K562 (cell line): ENCODE data around the gene SERPINB11. TPM values are rescaled to one million over a fixed set of nuclear protein-coding genes. Genes with fewer than 3 reads are reported as not detected.

Source experiments
- ATAC-seq: fragments of 200-7000 bp; cut with Tn5 transposase; 3 replicates; pipeline ENCODE4 v1.9.1; 2020; ENCODE audit warnings: moderate library complexity
- BruUV-seq: library from RNA; stranded (reverse); fragments of 400-500 nt; replicated peaks from 2 replicates; lab custom pipeline; 2021; lab: Mats Ljungman, UMichigan
- CTCF ChIA-PET: fragments of 300-600 bp; formaldehyde crosslinking; extraction: SDS; loops from one replicate; lab custom pipeline; 2021; ENCODE audit warnings: low intra/inter-chr PET ratio; lab: Yijun Ruan, JAX
- POLR2A ChIA-PET: fragments of 300-600, 350-650 bp; sonication (Branson Sonifier 250); formaldehyde crosslinking; extraction: SDS; loops from one replicate; lab custom pipeline; 2021; ENCODE audit warnings: antibody characterized with exemption, inconsistent platforms; lab: Yijun Ruan, JAX
- DNase-seq, 4 experiments: peaks; one replicate each; pipeline versions ENCODE4 v3.0.0 to v3.0.0-alpha.2; 2011 to 2018; ENCODE audit warnings: low spot score in 3 of 4, mixed read lengths in 3 of 4; ENCODE audit errors: extremely low read depth in 1 of 4
- FAIRE-seq: peaks from 2 replicates; lab custom pipeline; 2011; peaks lifted over from hg19 to GRCh38; lab: Jason Lieb, UNC
- H2AFZ ChIP-seq: 2 replicates; pipeline ENCODE4 v1.6.0; 2011; ENCODE audit warnings: low read depth, low read length, control low read depth, inconsistent platforms
- H3K27ac ChIP-seq: fragments of 200-600 bp; 3 replicates; pipeline ENCODE4 v1.8.0; 2011; ENCODE audit warnings: low read depth, mild to moderate bottlenecking, control low read depth, inconsistent platforms, low read length, moderate library complexity, mixed read lengths; ENCODE audit errors: extremely low read depth
- H3K27me3 ChIP-seq, 2 experiments: fragments of 300-600 bp in 1 of 2; 2 replicates in 1 of 2; 3 replicates in 1 of 2; pipeline versions ENCODE4 v1.6.0 to v1.8.0; 2011; ENCODE audit warnings: inconsistent platforms in 2 of 2, low read length in 2 of 2, mild to moderate bottlenecking in 1 of 2, mixed read lengths in 1 of 2, moderate library complexity in 1 of 2; ENCODE audit not compliant: control insufficient read depth in 2 of 2, insufficient read depth in 2 of 2
- H3K36me3 ChIP-seq: fragments of 300-600 bp; 3 replicates; pipeline ENCODE4 v1.8.0; 2011; ENCODE audit warnings: mild to moderate bottlenecking, low read length, inconsistent platforms; ENCODE audit not compliant: control insufficient read depth, insufficient read depth
- H3K4me1 ChIP-seq, 2 experiments: fragments of 200-600 bp in 1 of 2; replicated peaks in 1 of 2; 2 replicates in 1 of 2; 3 replicates in 1 of 2; pipeline versions ENCODE4 v1.5.1 to v1.8.0; 2011; ENCODE audit warnings: inconsistent platforms in 2 of 2, low read length in 2 of 2, mild to moderate bottlenecking in 1 of 2, mixed read lengths in 1 of 2, moderate library complexity in 1 of 2; ENCODE audit not compliant: control insufficient read depth in 2 of 2, insufficient read depth in 2 of 2
- H3K4me2 ChIP-seq: 2 replicates; pipeline ENCODE4 v1.6.1; 2011; ENCODE audit warnings: low read length, control low read depth, inconsistent platforms, mixed read lengths; ENCODE audit not compliant: insufficient read depth
- H3K4me3 ChIP-seq: fragments of 200-600 bp; sonication (generic), shearing (Covaris generic); 2 replicates; pipeline ENCODE4 v1.5.1; 2016; ENCODE audit warnings: control low read depth, inconsistent platforms
- H3K79me2 ChIP-seq: fragments of 200-600 bp; 3 replicates; pipeline ENCODE4 v1.8.0; 2011; ENCODE audit warnings: low read length, inconsistent platforms; ENCODE audit not compliant: control insufficient read depth, insufficient read depth
- H3K9ac ChIP-seq, 2 experiments: 2 replicates each; pipeline versions ENCODE4 v1.6.0 to v1.6.1; 2011; ENCODE audit warnings: low read depth in 2 of 2, low read length in 2 of 2, control low read depth in 1 of 2, inconsistent platforms in 1 of 2, mild to moderate bottlenecking in 1 of 2, mixed read lengths in 1 of 2; ENCODE audit not compliant: insufficient read depth in 1 of 2
- H3K9me1 ChIP-seq: one replicate; pipeline ENCODE4 v1.6.0; 2011; ENCODE audit warnings: inconsistent platforms, mild to moderate bottlenecking, low read length, moderate library complexity; ENCODE audit not compliant: control insufficient read depth, insufficient read depth
- H3K9me3 ChIP-seq: replicated peaks from 2 replicates; pipeline ENCODE4 v1.5.1; 2011; ENCODE audit warnings: low read depth, low read length, inconsistent platforms; ENCODE audit not compliant: control insufficient read depth, insufficient read depth
- H4K20me1 ChIP-seq: replicated peaks from 2 replicates; pipeline ENCODE4 v1.6.1; 2011; ENCODE audit warnings: low read length, inconsistent platforms, mixed read lengths; ENCODE audit not compliant: control insufficient read depth, insufficient read depth
- BHLHE40 ChIP-seq: IDR thresholded peaks from 2 replicates; pipeline ENCODE4 v1.6.1; 2011; ENCODE audit warnings: low read length, improper control_type of control experiment
- DMBX1 ChIP-seq: fragments of 250-450 bp; sonication (Bioruptor Pico); IDR thresholded peaks from 2 replicates; pipeline ENCODE4 v1.8.0; 2022; ENCODE audit warnings: inconsistent platforms, mild to moderate bottlenecking, moderate library complexity, borderline replicate concordance
- KAT7 ChIP-seq: sonication (generic); formaldehyde crosslinking; IDR thresholded peaks from 2 replicates; pipeline ENCODE4 v1.8.0; 2022; ENCODE audit warnings: missing genetic modification reagents, mild to moderate bottlenecking, borderline replicate concordance
- RBBP5 ChIP-seq: fragments of 200-600 bp; sonication (generic); IDR thresholded peaks from 2 replicates; pipeline ENCODE4 v1.6.1; 2012; ENCODE audit warnings: borderline replicate concordance, mild to moderate bottlenecking, low read length, control low read depth, inconsistent platforms; ENCODE audit not compliant: insufficient read depth, poor library complexity, severe bottlenecking
- RBM22 ChIP-seq: fragments of 200-400 bp; formaldehyde crosslinking; IDR thresholded peaks from 2 replicates; pipeline ENCODE4 v1.6.1; 2018; ENCODE audit warnings: low read length, low read depth; ENCODE audit not compliant: poor library complexity, severe bottlenecking
- SMARCC2 ChIP-seq: fragments of 450-650 bp; IDR thresholded peaks from 2 replicates; pipeline ENCODE4 v1.6.1; 2017; ENCODE audit warnings: antibody characterized with exemption, moderate library complexity, mild to moderate bottlenecking, low read depth
- ZNF217 ChIP-seq: sonication (generic); formaldehyde crosslinking; IDR thresholded peaks from 2 replicates; pipeline ENCODE4 v1.8.0; 2022; ENCODE audit warnings: mild to moderate bottlenecking, missing genetic modification reagents
- ZNF316 ChIP-seq: fragments of 450-650 bp; IDR thresholded peaks from 2 replicates; pipeline ENCODE4 v1.6.1; 2016
- ZNF778 ChIP-seq: fragments of 450-650 bp; formaldehyde crosslinking; IDR thresholded peaks from 2 replicates; pipeline ENCODE4 v1.4.0; 2020; ENCODE audit warnings: mild to moderate bottlenecking, moderate library complexity
- WGBS: fragments of 100-300 bp; shearing (Covaris generic); methylation state at CpG from one replicate; pipeline ENCODE4 v1.1.6; 2016; ENCODE audit warnings: low coverage, mixed read lengths; ENCODE audit not compliant: insufficient coverage; ENCODE audit errors: missing lambda C conversion rate; 5-methylcytosine and 5-hydroxymethylcytosine counted together
- in situ Hi-C: fragments of 300-500 bp; cut with MboI; formaldehyde crosslinking; loops from 4 replicates; pipeline ENCODE4 v1.15.0; 2018; ENCODE audit warnings: inconsistent platforms, mixed read lengths
- intact Hi-C: fragments of 100-400 bp; cut with micrococcal nuclease; formaldehyde crosslinking; loops from 2 replicates; pipeline ENCODE4 v1.14.2; 2022
- polyA plus RNA-seq, 8 experiments: library from polyadenylated mRNA; depleted of rRNA in 4 of 8; stranded (reverse) in 5 of 8; unstranded in 3 of 8; fragments of >200 nt; fragmentation: Nextera tagmentation in 2 of 8; fragmentation: Illumina TruSeq in 1 of 8; extraction: Ambion mirVana in 2 of 8; extraction: Trizol in 1 of 8; gene quantifications; 2 replicates each; pipeline versions ENCODE4 v1.2.1 to v1.2.3, GENCODE V29; 2011 to 2014; ENCODE audit warnings: inconsistent platforms in 1 of 8, missing spikeins in 1 of 8
- total RNA-seq, 7 experiments: library from RNA; depleted of rRNA in 6 of 7; stranded (reverse); fragments of >200 nt in 6 of 7; fragmentation: Illumina TruSeq in 2 of 7; extraction: Trizol in 2 of 7; gene quantifications; 2 replicates each; pipeline versions ENCODE4 v1.2.1 to v1.2.3, GENCODE V29; 2011 to 2021; ENCODE audit warnings: low replicate concordance in 1 of 7
- TF ChIP-seq, protein P1 (sequence below): fragments of 250-450 bp; sonication (Bioruptor Pico); IDR thresholded peaks from 2 replicates; pipeline ENCODE4 v1.5.0; 2021; ENCODE audit warnings: mild to moderate bottlenecking, moderate library complexity
- TF ChIP-seq, protein P2 (sequence below): sonication (generic); formaldehyde crosslinking; IDR thresholded peaks from 2 replicates; pipeline ENCODE4 v1.8.0; 2022; ENCODE audit warnings: mild to moderate bottlenecking, missing genetic modification reagents
- TF ChIP-seq, protein P3 (sequence below): fragments of 450-650 bp; formaldehyde crosslinking; IDR thresholded peaks from 2 replicates; pipeline ENCODE4 v1.4.0; 2020; ENCODE audit warnings: mild to moderate bottlenecking, moderate library complexity

SERPINB11 gene
- total and polyA plus RNA-seq, 9 of the 15 experiments (the other 6 are each of a cell fraction or from before 2014, with no cell fraction given): not detected

GRCh38 chr18:63686871-63687270 lies 15.9 kb upstream of the SERPINB11 start (continued):
- TF ChIP-seq, protein P1, sequence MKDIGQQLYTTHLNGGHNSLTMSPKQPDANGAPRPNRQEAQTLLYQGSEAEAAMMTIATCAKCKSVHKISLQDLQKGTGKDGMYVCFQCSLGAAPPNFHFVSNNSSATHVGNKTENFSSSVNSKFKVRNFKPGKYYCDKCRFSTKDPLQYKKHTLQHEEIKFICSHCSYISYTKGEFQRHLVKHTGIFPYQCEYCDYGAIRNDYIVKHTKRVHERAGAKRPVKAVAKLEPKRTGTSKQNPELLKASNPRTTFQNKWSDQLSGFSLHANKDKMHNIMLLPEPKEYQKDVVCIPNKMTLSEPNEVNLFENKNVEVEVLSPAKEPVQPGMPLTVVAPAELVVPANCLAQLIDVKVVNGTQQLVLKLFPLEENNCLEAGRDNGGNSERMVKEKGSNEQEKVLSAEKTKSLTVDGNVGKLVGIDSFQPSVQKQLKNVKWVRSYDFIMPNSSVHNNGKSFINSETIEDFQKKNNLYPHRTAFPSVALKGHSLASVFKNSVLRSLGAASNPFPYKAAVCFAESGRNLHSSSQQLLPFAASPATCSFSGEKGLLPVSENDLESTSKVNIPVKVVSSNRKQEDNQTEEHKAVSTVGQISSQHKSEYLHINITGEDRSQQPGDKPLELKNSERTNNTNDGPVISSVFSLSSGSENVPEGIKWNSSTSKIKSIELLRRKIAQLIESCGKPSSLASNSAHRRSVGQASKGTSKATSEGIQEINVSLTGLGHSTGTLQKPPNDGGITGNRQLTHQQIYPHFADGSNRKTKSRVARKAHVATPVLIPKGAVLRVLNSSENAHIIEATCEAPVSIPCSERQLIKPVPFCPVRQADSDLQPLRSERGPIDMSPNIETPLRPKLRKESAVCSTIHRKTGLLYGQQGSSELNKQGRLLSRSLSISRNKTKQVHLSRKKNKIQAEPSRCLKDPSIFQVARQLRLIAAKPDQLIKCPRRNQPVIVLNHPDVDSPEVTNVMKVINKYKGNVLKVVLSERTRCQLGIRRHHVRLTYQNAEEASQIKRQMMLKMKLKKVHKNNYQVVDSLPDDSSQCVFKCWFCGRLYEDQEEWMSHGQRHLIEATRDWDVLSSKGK: no peak
- TF ChIP-seq ZNF778: no peak

GRCh38 chr18:63689064-63689463 lies 13.7 kb upstream of the SERPINB11 start:
- FAIRE-seq: no peak
- WGBS: 0% methylated on average over 2 of the region's 2 CpGs
- H3K27ac ChIP-seq: no peak overlapping the region
- ChIA-PET CTCF (interaction anchor here (0.7 kb wide), 1 partner anchor 202 kb away, joined by 3 read pairs; no protein-coding TSS in a partner anchor), POLR2A (no interaction called here)
- H3K9me3 ChIP-seq: no peaks in the 10 kb centered on the region
- intact Hi-C loops (no loop called here), in situ Hi-C loops (no loop called here)
- no peaks in the 10 kb centered on the region for H3K9me1 ChIP-seq
- H3K27me3 ChIP-seq: no peaks in the 10 kb centered on the region
- no peak for DNase-seq
- H4K20me1 ChIP-seq: no peaks in the 10 kb centered on the region
- ATAC-seq: no peak
- no peak overlapping the region for H2AFZ ChIP-seq
- no peak overlapping the region for H3K9ac ChIP-seq
- H3K4me3 ChIP-seq: no peak overlapping the region
- BruUV-seq: no TSS peak
- no peaks in the 10 kb centered on the region for H3K36me3 ChIP-seq
- no peaks in the 10 kb centered on the region for H3K79me2 ChIP-seq
- no peak overlapping the region for H3K4me2 ChIP-seq
- H3K4me1 ChIP-seq: no peaks in the 10 kb centered on the region
- TF ChIP-seq SMARCC2 (no peak), DMBX1 (no peak), BHLHE40 (no peak), RBBP5 (no peak), ZNF316 (no peak), ZNF217 (CRISPR knock-in tag) (no peak), KAT7 (CRISPR knock-in tag) (no peak), RBM22 (no peak)
- TF ChIP-seq, protein P2, sequence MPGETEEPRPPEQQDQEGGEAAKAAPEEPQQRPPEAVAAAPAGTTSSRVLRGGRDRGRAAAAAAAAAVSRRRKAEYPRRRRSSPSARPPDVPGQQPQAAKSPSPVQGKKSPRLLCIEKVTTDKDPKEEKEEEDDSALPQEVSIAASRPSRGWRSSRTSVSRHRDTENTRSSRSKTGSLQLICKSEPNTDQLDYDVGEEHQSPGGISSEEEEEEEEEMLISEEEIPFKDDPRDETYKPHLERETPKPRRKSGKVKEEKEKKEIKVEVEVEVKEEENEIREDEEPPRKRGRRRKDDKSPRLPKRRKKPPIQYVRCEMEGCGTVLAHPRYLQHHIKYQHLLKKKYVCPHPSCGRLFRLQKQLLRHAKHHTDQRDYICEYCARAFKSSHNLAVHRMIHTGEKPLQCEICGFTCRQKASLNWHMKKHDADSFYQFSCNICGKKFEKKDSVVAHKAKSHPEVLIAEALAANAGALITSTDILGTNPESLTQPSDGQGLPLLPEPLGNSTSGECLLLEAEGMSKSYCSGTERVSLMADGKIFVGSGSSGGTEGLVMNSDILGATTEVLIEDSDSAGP (CRISPR knock-in tag): no peak
- TF ChIP-seq, protein P3, sequence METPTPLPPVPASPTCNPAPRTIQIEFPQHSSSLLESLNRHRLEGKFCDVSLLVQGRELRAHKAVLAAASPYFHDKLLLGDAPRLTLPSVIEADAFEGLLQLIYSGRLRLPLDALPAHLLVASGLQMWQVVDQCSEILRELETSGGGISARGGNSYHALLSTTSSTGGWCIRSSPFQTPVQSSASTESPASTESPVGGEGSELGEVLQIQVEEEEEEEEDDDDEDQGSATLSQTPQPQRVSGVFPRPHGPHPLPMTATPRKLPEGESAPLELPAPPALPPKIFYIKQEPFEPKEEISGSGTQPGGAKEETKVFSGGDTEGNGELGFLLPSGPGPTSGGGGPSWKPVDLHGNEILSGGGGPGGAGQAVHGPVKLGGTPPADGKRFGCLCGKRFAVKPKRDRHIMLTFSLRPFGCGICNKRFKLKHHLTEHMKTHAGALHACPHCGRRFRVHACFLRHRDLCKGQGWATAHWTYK (CRISPR knock-in tag): no peak
